ENCODE measurements around the gene PCBP4. TPM values are rescaled to one million over a fixed set of nuclear protein-coding genes. Genes with fewer than 3 reads are reported as not detected.

PCBP4 gene
- polyA plus RNA-seq, 1 donor (not counting 4 experiments of a cell fraction or from before 2014, with no cell fraction given): 25.2 TPM

- H3K27me3 ChIP-seq (ENCODE audit: control insufficient read depth, extremely low read depth, insufficient read depth, low read length): no peaks in the 10 kb centered on the region
- H3K4me3 ChIP-seq (ENCODE audit: control insufficient read depth in 2 of 3, extremely low read depth in 1 of 3, insufficient read depth in 2 of 3, low read depth in 1 of 3, low read length in 3 of 3): no peak overlapping the region
- DNase-seq (ENCODE audit: low read depth, low spot score) (no peak), FAIRE-seq (no peak)
- peaks cover 19% of the 10 kb centered on the region for H3K4me1 ChIP-seq (ENCODE audit: control insufficient read depth, extremely low read depth, insufficient read depth, low read length)
- peaks cover 2% of the 10 kb centered on the region for H3K9me1 ChIP-seq (ENCODE audit: control insufficient read depth, extremely low read depth, insufficient read depth, low read length)
- H3K4me2 ChIP-seq (ENCODE audit: control insufficient read depth, extremely low read depth, insufficient read depth, low read depth, low read length): no peak overlapping the region
- peaks cover 30% of the 10 kb centered on the region for H3K79me2 ChIP-seq (ENCODE audit: control insufficient read depth, insufficient read depth, low read length)
- H3K36me3 ChIP-seq (ENCODE audit: control insufficient read depth in 2 of 2, extremely low read depth in 1 of 2, insufficient read depth in 2 of 2, low read length in 2 of 2): peaks cover 36 to 42% of the 10 kb centered on the region in 2 experiments
- no peak for TF ChIP-seq CTCF (optimal IDR thresholded peaks at IDR 0.05 in 1 of 3, IDR thresholded peaks at IDR 0.05 in 1 of 3, conservative IDR thresholded peaks at IDR 0.05 in 1 of 3; ENCODE audit: extremely low read depth in 1 of 3, insufficient read depth in 2 of 3, low read length in 3 of 3)
- TF ChIP-seq EZH2 (IDR thresholded peaks at IDR 0.05; ENCODE audit: low read length): no peak
- dilution Hi-C loops (cut with MboI; ENCODE audit: extremely low pct_ligation_motif_present, low sequenced_read_pairs): no loop called here
- no peak overlapping the region for H3K27ac ChIP-seq (ENCODE audit: control insufficient read depth, insufficient read depth, low read length)
- H3K9ac ChIP-seq (ENCODE audit: control insufficient read depth, extremely low read depth, insufficient read depth, low read length): no peak overlapping the region
- H3K9me3 ChIP-seq (ENCODE audit: control insufficient read depth, low read depth, low read length): no peaks in the 10 kb centered on the region
- H2AFZ ChIP-seq (ENCODE audit: control insufficient read depth, low read length): no peak overlapping the region
- H4K20me1 ChIP-seq (ENCODE audit: control insufficient read depth, extremely low read depth, insufficient read depth, low read length): peaks cover 2% of the 10 kb centered on the region
Observed at GRCh38 chr3:51937611-51938450, 29.4 kb downstream of the PCBP4 start.

GRCh38 chr3:51937014-51937413, 30.2 kb downstream of the PCBP4 start:
- H3K9me1 ChIP-seq (ENCODE audit: control insufficient read depth, extremely low read depth, insufficient read depth, low read length): peaks cover 2% of the 10 kb centered on the region
- dilution Hi-C loops (cut with MboI; ENCODE audit: extremely low pct_ligation_motif_present, low sequenced_read_pairs): no loop called here
- peaks cover 2% of the 10 kb centered on the region for H4K20me1 ChIP-seq (ENCODE audit: control insufficient read depth, extremely low read depth, insufficient read depth, low read length)
- no peak overlapping the region for H3K27ac ChIP-seq (ENCODE audit: control insufficient read depth, insufficient read depth, low read length)
- H3K9ac ChIP-seq (ENCODE audit: control insufficient read depth, extremely low read depth, insufficient read depth, low read length): no peak overlapping the region
- H3K4me1 ChIP-seq (ENCODE audit: control insufficient read depth, extremely low read depth, insufficient read depth, low read length): peaks cover 12% of the 10 kb centered on the region
- FAIRE-seq: no peak
- H3K79me2 ChIP-seq (ENCODE audit: control insufficient read depth, insufficient read depth, low read length): peaks cover 30% of the 10 kb centered on the region
- DNase-seq (ENCODE audit: low read depth, low spot score): no peak
- H3K4me2 ChIP-seq (ENCODE audit: control insufficient read depth, extremely low read depth, insufficient read depth, low read depth, low read length): no peak overlapping the region
- no peak for TF ChIP-seq CTCF (optimal IDR thresholded peaks at IDR 0.05 in 1 of 3, IDR thresholded peaks at IDR 0.05 in 1 of 3, conservative IDR thresholded peaks at IDR 0.05 in 1 of 3; ENCODE audit: extremely low read depth in 1 of 3, insufficient read depth in 2 of 3, low read length in 3 of 3)
- no peak for TF ChIP-seq EZH2 (IDR thresholded peaks at IDR 0.05; ENCODE audit: low read length)
- peaks cover 36 to 44% of the 10 kb centered on the region in 2 experiments for H3K36me3 ChIP-seq (ENCODE audit: control insufficient read depth in 2 of 2, extremely low read depth in 1 of 2, insufficient read depth in 2 of 2, low read length in 2 of 2)
- H3K4me3 ChIP-seq (ENCODE audit: control insufficient read depth in 2 of 3, extremely low read depth in 1 of 3, insufficient read depth in 2 of 3, low read depth in 1 of 3, low read length in 3 of 3): no peak overlapping the region
- H3K27me3 ChIP-seq (ENCODE audit: control insufficient read depth, extremely low read depth, insufficient read depth, low read length): no peaks in the 10 kb centered on the region
- H3K9me3 ChIP-seq (ENCODE audit: control insufficient read depth, low read depth, low read length): no peaks in the 10 kb centered on the region
- no peak overlapping the region for H2AFZ ChIP-seq (ENCODE audit: control insufficient read depth, low read length)

Data from keratinocyte (primary cell).